PC-9 (cell line): ENCODE data around the gene CMTM4.

Experiments used
- EZH2 ChIP-seq: fragments of 200-600 bp; sonication (generic); IDR thresholded peaks from 2 replicates; pipeline ENCODE4 v1.8.0; 2017; ENCODE audit warnings: antibody characterized with exemption, low read depth
- TF ChIP-seq, protein P1 (sequence below): fragments of 200-600 bp; sonication (generic); conservative IDR thresholded peaks from 2 replicates; pipeline ENCODE4 v1.6.1; 2017; ENCODE audit warnings: mixed run types, antibody characterized with exemption, mild to moderate bottlenecking, moderate library complexity

DNA sequence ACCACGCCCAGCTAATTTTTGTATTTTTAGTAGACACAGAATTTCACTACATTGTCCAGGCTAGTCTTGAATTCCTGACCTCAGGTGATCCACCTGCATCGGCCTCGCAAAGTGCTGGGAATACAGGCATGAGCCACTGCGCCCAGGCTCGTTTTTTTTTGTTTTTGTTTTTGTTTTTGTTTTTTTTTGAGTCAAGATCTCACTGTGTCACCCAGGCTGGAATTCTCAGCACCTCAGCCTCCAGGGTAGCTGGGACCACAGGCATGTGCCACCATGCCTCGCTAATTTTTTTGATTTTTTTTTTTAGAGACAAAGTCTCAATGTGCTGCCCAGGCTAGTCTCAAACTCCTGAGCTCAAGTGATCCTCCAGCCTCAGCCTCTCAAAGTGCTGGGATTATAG, 17.5 kb upstream of the CMTM4 start:
- TF ChIP-seq, protein P1, sequence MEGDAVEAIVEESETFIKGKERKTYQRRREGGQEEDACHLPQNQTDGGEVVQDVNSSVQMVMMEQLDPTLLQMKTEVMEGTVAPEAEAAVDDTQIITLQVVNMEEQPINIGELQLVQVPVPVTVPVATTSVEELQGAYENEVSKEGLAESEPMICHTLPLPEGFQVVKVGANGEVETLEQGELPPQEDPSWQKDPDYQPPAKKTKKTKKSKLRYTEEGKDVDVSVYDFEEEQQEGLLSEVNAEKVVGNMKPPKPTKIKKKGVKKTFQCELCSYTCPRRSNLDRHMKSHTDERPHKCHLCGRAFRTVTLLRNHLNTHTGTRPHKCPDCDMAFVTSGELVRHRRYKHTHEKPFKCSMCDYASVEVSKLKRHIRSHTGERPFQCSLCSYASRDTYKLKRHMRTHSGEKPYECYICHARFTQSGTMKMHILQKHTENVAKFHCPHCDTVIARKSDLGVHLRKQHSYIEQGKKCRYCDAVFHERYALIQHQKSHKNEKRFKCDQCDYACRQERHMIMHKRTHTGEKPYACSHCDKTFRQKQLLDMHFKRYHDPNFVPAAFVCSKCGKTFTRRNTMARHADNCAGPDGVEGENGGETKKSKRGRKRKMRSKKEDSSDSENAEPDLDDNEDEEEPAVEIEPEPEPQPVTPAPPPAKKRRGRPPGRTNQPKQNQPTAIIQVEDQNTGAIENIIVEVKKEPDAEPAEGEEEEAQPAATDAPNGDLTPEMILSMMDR = no peak
- no peak for TF ChIP-seq EZH2
